Transverse colon (tissue), 4 donors: Measurements from ENCODE around the gene NT5DC4. TPM values are rescaled to one million over a fixed set of nuclear protein-coding genes. Genes with fewer than 3 reads are reported as not detected.

ENCODE experiments used
- DNase-seq: peaks from one replicate; pipeline ENCODE4 v3.0.0-alpha.2; 2019
- H3K27ac ChIP-seq, 4 donors: fragments of 200-600 bp; sonication (generic); 2 replicates each; pipeline ENCODE4 v1.5.1; 2016 to 2018; ENCODE audit warnings: inconsistent platforms in 4 of 4
- H3K27me3 ChIP-seq: fragments of 200-600 bp; sonication (generic); 2 replicates; pipeline ENCODE4 v1.5.1; 2017; ENCODE audit warnings: inconsistent platforms
- H3K36me3 ChIP-seq, 4 donors: fragments of 200-600 bp; sonication (generic); 2 replicates each; pipeline ENCODE4 v1.5.1; 2017 to 2019; ENCODE audit warnings: inconsistent platforms in 4 of 4
- H3K4me1 ChIP-seq, 4 donors: fragments of 200-600 bp; sonication (generic); 2 replicates each; pipeline ENCODE4 v1.5.1; 2017 to 2020; ENCODE audit warnings: inconsistent platforms in 4 of 4
- H3K4me3 ChIP-seq, 4 donors: fragments of 200-600 bp; sonication (generic); 1 replicate in 1 of 4; 2 replicates in 3 of 4; pipeline versions ENCODE4 v1.5.1 to v1.6.1; 2017 to 2019; ENCODE audit warnings: inconsistent platforms in 4 of 4
- H3K9me3 ChIP-seq, 2 donors: fragments of 200-600 bp; sonication (generic); 2 replicates each; pipeline ENCODE4 v1.5.1; 2017 to 2019; ENCODE audit warnings: inconsistent platforms in 2 of 2
- EP300 ChIP-seq: sonication (generic); formaldehyde crosslinking; IDR thresholded peaks from one replicate; pipeline ENCODE4 v1.6.1; 2017; ENCODE audit warnings: antibody characterized with exemption, low read depth
- POLR2A ChIP-seq: fragments of 450-650 bp; IDR thresholded peaks from one replicate; pipeline ENCODE4 v1.6.1; 2016; ENCODE audit warnings: antibody characterized with exemption, mild to moderate bottlenecking, moderate library complexity
- POLR2AphosphoS5 ChIP-seq, 3 donors: sonication (generic); formaldehyde crosslinking; IDR thresholded peaks; one replicate each; pipeline ENCODE4 v1.6.1; 2016; ENCODE audit warnings: antibody characterized with exemption in 3 of 3
- WGBS, 2 donors: methylation state at CpG; one replicate each; pipeline ENCODE4 v1.1.5; 2018; ENCODE audit warnings: low coverage in 1 of 2; 5-methylcytosine and 5-hydroxymethylcytosine counted together
- in situ Hi-C, 4 donors: fragments of 200-750 bp; cut with MboI; loops; one replicate each; pipeline versions ENCODE4 v1.15.0 to v1.15.1; 2017; ENCODE audit warnings: low sequenced_read_pairs in 3 of 4, low pct_ligation_motif_present in 1 of 4, low pct_unique_long_range_greater_than_20kb in 1 of 4
- intact Hi-C: fragments of 100-400 bp; cut with DNase I; formaldehyde crosslinking; loops from one replicate; pipeline ENCODE4 v1.15.1; 2023; ENCODE audit warnings: low total_unique reads
- total RNA-seq, 4 donors: library from RNA; depleted of rRNA; stranded (reverse); fragments of >200 nt; gene quantifications; one replicate each; pipeline ENCODE4 v1.1.0, GENCODE V29; 2016
- TF ChIP-seq, protein P1 (sequence below), 5 experiments: fragments of 200-600 bp in 3 of 5; fragments of 450-650 bp in 2 of 5; sonication (generic) in 3 of 5; IDR thresholded peaks; 1 replicate in 2 of 5; 2 replicates in 3 of 5; pipeline ENCODE4 v1.5.1; 2016 to 2017; ENCODE audit warnings: antibody characterized with exemption in 5 of 5, inconsistent platforms in 3 of 5, mild to moderate bottlenecking in 2 of 5, moderate library complexity in 1 of 5

Gene NT5DC4
- total RNA-seq, 4 donors from 2014 or later = not detected

- TF ChIP-seq POLR2AphosphoS5 (IDR thresholded peaks at IDR 0.05) (no peak), POLR2A (no peak), EP300 (no peak)
- TF ChIP-seq, protein P1, sequence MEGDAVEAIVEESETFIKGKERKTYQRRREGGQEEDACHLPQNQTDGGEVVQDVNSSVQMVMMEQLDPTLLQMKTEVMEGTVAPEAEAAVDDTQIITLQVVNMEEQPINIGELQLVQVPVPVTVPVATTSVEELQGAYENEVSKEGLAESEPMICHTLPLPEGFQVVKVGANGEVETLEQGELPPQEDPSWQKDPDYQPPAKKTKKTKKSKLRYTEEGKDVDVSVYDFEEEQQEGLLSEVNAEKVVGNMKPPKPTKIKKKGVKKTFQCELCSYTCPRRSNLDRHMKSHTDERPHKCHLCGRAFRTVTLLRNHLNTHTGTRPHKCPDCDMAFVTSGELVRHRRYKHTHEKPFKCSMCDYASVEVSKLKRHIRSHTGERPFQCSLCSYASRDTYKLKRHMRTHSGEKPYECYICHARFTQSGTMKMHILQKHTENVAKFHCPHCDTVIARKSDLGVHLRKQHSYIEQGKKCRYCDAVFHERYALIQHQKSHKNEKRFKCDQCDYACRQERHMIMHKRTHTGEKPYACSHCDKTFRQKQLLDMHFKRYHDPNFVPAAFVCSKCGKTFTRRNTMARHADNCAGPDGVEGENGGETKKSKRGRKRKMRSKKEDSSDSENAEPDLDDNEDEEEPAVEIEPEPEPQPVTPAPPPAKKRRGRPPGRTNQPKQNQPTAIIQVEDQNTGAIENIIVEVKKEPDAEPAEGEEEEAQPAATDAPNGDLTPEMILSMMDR (IDR thresholded peaks at IDR 0.05) = no peak
- H3K9me3 ChIP-seq = no peaks in the 10 kb centered on the region
- in situ Hi-C loops (no loop called here), intact Hi-C loops (no loop called here)
- 85 to 86% methylated on average over 6 to 9 of the region's 9 CpGs for WGBS, 2 donors
- no peaks in the 10 kb centered on the region for H3K36me3 ChIP-seq
- no peak overlapping the region for H3K27ac ChIP-seq
- no peak overlapping the region for H3K4me3 ChIP-seq
- no peak for DNase-seq
- H3K27me3 ChIP-seq = peaks cover 4% of the 10 kb centered on the region
- H3K4me1 ChIP-seq = peaks cover 0 to 4% (median 0%) of the 10 kb centered on the region in 4 donors
Observed at GRCh38 chr2:112710956-112711750, 9.7 kb upstream of the NT5DC4 start.

GRCh38 chr2:112712465-112712864 lies 8.4 kb upstream of the NT5DC4 start:
- Histone ChIP-seq H3K4me1 (peaks cover 0 to 4% (median 0%) of the 10 kb centered on the region in 4 donors), H3K9me3 (no peaks in the 10 kb centered on the region), H3K4me3 (no peak overlapping the region), H3K27me3 (peaks cover 2% of the 10 kb centered on the region), H3K36me3 (no peaks in the 10 kb centered on the region), H3K27ac (no peak overlapping the region)
- TF ChIP-seq, protein P1 (IDR thresholded peaks at IDR 0.05) = no peak
- TF ChIP-seq EP300 = no peak
- no peak for TF ChIP-seq POLR2A
- TF ChIP-seq POLR2AphosphoS5 (IDR thresholded peaks at IDR 0.05) = no peak
- intact Hi-C loops (no loop called here), in situ Hi-C loops (no loop called here)
- no peak for DNase-seq
- WGBS, 2 donors = 84 to 86% methylated on average over 2 to 3 of the region's 3 CpGs

DNA sequence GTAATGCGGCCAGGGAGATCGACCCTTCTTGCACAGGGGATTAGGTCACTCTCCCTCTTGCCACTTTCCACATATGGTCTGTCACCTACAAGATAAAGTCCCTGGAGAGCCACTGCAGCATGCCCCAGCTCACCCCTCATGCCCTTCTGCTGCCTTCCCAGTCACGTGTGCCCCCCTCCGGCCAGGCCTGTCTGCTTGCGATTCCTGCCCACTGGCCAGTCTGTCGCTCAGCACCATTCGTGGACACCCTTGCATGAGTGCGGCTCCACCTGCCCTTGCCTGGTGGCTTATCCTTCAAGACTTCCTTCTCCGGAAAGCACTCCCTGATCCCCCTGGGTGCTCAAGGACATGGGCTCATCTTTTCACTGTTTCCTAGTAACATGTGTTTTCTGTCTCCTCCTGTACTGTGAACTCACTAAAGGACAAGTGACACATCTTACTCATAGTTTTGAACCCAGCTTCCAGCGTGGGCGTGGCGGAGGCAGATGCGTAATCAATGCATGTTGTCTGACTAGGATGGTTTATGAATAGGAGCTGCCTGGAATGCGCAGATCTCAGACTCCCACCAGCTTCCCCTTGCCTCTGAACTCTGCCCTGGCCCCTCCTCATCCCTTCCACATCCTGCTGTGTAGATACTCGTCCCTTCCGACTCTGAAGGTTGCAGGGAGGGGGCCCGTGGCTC lies 7.8 kb upstream of the NT5DC4 start:
- Histone ChIP-seq H3K27ac (no peak overlapping the region), H3K4me3 (no peak overlapping the region), H3K36me3 (no peaks in the 10 kb centered on the region), H3K4me1 (peaks cover 0 to 4% (median 0%) of the 10 kb centered on the region in 4 donors), H3K9me3 (no peaks in the 10 kb centered on the region), H3K27me3 (no peaks in the 10 kb centered on the region)
- intact Hi-C loops = no loop called here
- TF ChIP-seq, protein P1 (IDR thresholded peaks at IDR 0.05) = no peak
- no peak for TF ChIP-seq EP300
- no peak for TF ChIP-seq POLR2A
- TF ChIP-seq POLR2AphosphoS5 (IDR thresholded peaks at IDR 0.05) = no peak
- WGBS, 2 donors = 60 to 73% methylated on average over 1 to 17 of the region's 17 CpGs
- no peak for DNase-seq
- in situ Hi-C loops = no loop called here

- Histone ChIP-seq H3K27ac (no peak overlapping the region), H3K27me3 (no peaks in the 10 kb centered on the region), H3K4me1 (peaks cover 0 to 4% (median 0%) of the 10 kb centered on the region in 4 donors), H3K9me3 (no peaks in the 10 kb centered on the region), H3K4me3 (no peak overlapping the region), H3K36me3 (no peaks in the 10 kb centered on the region)
- 64% methylated on average over 7 of the region's 7 CpGs; no CpG with 5 or more reads in 1 of the 2 donors for WGBS, 2 donors
- DNase-seq = no peak
- TF ChIP-seq POLR2AphosphoS5 (IDR thresholded peaks at IDR 0.05) (no peak), POLR2A (no peak), EP300 (no peak)
- TF ChIP-seq, protein P1 (IDR thresholded peaks at IDR 0.05) = no peak
- intact Hi-C loops = no loop called here
- in situ Hi-C loops = no loop called here
Observed at GRCh38 chr2:112713585-112713925, 7.3 kb upstream of the NT5DC4 start.
